ENCODE results near the gene C16orf74.

Gene C16orf74

DNA sequence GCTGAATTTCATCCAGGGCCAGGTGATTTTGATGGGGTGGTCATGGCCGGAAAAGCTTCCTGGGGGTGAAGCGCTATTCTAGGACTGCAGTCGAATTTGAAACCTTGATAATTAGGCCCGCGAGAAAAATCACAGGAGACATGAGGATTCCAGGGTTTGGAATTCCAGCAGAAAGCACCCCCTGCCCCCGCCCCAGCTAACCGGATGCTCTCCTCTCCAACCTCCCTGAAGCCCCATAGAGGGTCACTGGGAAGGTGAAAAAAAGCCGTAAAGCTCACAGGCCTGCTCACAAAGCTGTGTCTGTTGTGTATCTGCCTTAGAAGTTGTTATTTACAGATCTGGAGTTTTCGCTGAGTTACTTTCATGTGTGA is 61.0 kb downstream of the C16orf74 start:
- DNase-seq, result no peak

DNA sequence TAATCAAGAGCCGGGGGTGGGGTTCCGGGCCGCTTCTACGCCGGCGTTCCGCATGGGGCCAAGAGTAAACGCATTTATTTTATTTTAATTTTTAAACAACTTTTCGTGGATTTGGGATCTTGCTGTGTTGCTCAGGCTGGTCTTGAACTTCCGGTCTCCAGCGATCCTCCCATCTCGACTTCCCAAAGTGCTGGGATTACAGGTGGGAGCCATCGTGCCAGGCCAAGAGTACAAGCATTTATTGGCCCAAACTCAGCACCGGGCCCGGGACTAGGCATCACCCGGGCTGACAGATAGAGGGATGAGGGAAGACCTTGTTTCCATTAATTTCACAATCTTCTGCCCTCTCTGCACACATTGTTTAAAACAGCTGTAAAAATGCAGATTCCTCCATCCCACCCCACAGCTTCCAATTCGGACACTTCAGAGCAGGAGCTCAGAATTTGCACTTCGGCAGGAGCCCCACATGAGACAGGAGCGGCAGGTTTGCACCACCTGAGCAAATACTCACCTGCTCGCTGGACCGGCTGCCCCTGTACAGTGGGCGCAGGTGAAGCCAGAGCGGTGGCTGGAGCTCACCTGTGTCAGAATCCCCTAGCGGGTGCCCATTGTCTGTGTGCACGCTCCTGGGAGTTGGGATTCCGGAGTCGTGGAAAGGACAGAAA is 61.5 kb downstream of the C16orf74 start:
- DNase-seq, result no peak

DNA sequence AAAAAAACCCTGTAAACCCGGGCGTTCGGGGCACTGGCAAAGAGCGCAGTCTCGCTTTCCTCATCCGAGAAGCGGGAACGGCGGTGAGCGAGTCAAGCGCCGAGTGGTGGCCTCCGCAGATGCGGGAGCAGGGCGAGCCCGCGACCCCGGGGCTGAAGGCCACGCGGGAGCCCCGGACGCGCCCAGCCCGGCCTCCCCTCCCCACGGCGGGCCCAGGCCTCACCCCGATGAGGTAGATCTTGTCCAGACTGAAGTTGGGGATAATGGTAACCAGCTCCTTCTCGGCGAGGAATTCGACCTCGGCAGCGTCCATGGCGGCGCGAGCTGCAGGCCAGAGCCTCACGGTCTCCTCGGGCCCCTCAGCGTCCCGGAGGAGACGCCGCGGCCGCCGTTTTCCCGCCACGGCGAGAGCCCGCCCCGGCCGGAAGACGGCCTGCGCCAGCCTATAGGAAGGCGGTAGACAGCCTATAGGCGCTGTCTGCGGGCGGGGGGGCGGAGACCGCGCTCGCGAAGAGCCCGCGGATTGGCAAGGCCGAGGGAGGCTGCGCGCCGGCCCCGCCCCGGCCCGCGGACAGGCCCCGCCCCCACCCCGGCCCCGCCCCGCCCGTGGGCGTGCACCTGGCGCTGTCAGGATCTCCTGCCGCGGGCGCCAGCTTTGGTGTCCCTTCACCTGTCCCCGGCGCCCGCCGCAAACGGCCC is 62.2 kb downstream of the C16orf74 start, which contains the start of gene GINS2:
Gene GINS2, minus strand, starts transcription at position 369 of the 699 bp plus-strand sequence. Its CDS starts 56 bp downstream, at position 313.
- peak; percentile 87 to 93 for DNase-seq

DNA sequence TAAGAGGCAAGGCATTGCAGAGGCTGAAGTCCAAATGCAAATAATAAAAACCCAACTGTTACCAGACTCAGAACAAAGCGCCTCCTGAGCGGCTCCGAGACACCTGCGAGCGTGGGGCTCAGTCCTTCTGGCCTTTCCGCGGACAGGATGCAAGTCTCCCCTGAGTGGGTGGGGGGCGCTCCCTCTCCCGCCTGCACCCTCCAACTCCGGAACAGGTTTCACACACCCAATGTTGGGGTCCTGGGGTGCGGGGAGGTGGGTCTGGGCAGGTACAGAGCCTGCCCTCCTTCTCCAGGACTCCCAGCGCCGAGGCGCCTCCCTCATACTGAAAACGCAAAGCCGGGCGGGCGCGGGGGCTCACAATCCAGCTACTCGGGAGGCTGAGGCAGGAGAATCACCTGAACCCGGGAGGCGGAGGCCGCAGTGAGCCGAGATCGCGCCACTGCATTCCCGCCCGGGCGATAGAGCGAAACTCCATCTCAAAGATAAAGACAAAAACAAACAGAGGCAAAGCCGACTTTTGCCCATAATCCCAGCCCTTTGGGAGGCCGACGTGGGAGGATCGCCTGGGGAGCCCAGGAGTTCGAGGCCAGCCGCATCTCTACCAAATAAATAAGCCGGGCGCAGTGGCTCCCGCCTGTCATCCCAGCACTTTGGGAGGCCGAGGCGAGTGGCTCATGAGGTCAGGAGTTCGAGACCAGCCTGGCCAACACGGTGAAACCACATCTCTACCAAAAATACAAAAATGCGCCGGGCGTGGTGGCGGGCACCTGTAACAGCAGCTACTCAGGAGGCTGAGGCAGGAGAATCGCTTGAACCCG is 63.0 kb downstream of the C16orf74 start:
- no peak for DNase-seq

DNA sequence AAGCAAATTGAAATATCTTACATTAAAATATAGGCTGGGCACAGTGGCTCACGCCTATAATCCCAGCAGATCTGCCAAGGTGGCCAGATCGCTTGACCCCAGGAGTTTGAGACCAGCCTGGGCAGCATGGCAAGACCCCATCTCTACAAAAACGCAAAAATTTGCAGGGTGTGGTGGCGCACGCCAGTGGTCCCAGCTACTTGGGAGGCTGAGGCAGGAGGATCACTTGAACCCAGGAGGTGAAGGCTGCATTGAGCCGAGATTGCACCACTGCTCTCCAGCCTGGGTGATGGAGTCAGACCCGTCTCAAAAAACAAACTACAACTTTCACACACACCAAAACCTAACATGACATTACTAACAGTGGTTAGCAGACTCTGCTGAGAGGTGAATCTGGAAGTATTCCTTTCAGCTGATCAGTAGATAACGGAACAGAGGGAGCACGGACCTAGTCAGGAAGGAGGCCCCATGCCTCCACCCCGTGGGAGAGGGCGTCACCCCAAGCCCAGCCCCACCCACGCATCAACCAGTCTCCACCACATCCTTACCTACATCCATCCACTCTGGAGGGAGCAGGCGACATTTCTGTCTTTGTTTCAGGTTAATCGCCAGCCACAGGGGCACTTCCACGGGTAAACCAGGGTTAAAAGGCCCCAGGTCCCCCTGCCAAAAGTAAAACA is 63.8 kb downstream of the C16orf74 start:
- DNase-seq, result no peak

DNA sequence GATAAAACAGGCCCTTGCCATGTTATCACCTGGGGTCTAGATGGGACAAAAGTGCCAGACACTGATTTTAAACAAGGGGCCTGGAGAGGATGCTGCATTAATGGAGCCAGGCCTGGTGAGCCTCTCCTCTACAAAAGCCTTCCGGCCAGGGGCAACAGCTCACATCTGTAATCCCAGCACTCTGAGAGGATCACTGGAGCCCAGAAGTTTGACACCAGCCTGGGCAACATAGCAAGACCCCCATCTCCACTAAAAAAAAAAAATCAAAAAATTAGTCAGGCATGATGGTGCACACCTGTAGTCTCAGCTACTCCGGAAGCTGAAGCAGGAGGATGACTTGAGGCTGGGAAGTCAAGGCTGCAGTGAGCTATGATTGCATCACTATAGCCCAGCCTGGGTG is 65.6 kb downstream of the C16orf74 start:
- no peak for DNase-seq

DNA sequence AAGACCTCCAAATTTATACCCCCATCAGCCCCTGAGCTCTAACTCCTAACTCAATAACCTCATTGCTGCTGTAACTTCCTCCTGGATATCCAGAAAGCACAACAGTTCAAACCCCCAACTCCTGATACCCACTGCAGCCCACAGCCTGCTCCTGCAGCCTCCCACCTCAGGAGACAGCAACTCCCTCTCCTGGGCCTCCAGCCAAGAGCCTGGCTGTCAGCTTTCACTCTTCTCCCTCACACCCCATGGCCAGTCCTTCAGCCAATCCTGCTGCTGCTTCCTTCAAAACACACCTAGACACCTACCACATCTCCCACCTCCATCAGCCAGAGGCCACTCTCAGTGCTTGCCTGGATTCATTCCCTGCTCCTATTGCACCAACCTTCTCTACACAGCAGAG is 67.5 kb downstream of the C16orf74 start:
- no peak for DNase-seq

DNA sequence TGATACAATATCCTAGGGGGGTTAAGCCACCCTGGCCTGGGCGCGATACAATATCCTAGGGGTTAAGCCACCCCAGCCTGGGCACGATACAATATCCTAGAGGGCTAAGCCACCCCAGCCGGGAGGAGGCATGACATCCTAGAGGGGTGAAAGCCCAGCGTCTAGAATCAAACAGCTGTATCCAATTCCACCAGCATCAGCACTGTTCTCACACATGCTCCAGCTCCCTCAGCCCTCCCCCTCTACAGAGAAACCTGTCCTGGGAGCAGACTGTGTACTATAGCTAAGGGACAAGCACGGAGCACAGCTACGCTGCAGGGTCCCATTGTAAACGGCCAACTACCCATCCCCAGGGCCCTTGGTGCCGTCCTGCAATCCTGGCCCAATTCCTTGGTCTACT is 68.4 kb downstream of the C16orf74 start:
- no peak for DNase-seq

DNA sequence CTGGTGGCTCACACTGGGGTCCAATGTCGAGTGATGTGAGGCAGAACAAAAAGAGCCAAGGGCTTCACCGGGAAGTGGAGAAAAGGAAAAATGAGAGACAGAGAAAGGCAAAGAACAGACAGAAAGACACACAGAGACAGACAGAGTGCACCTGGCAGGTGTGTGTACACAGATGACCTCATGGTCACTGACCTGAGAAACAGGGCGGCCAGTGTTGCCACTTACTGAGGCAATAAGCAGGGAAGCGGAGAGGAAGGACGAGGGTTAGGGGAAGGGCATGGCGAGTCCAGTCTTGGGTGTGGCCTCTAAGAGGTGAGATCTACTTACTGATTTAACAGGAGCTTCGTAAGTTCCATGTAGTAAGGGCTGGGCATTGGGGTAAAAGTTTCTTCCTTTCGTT is 69.6 kb downstream of the C16orf74 start:
- no peak for DNase-seq

DNA sequence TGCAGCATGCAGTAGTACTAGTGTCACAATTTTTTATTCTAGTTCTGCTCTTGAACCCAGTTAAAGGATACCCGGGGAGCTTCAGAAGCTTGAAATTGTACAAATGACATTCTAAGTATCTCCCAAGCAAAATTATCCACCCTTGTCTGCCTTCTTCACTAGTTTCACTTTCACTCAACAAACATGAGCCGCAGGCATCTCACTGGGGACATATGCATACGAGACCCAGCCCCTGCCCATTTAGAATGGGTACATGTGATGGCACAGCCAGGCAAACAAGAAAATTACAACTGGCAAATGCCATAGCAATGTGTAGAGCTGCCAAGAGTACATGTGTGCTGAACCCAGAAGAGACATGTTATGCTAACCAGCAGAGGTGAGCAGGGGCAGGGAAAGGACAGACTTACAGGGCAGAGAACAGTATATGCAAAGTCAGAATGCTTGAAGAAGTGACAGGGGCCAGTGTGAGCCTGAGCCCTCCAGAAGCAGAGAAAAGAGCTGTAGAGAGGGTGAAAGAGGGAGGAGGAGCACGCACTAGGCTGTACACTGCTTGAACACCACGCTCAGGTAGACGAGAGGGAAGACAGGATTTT is 70.4 kb downstream of the C16orf74 start:
- DNase-seq, result no peak

DNA sequence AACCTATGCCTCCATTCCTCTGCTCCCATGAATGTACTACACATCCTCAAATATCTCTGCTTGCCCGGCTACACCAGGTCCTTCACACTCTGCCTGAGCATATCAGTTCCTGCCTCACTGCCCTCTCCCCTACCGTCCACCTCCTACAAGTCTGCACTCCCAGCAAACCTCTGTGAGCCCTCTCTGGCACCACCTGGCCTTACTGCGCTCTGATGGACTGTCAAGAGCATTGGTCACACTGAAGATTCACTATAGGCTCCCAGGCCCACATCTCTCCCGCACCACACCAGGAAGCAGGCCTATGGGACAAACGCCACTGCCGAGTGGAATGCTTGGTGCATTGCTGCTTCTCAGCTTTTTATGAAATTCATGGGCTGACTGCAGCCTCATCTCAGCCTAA is 71.0 kb downstream of the C16orf74 start:
- no peak for DNase-seq

DNA sequence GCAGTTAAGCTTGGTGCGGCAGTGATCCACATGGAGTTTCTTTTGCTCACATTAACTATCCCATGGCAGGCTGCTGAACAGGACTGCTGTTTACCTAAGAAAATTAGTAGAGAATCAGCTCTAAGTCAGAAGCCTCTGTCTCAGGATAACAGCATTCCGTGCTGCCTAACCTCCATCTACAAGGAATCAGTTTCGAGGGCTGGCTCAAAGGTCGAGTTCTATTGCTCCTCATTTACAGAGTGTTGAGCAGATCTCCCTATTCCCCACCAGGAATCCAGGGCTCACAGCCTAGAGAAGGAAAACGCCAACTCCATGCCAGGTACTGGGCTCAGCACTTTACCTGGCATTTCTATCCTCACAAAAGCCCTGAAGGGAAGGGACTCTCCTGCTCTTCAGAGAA is 72.1 kb downstream of the C16orf74 start:
- no peak for DNase-seq

DNA sequence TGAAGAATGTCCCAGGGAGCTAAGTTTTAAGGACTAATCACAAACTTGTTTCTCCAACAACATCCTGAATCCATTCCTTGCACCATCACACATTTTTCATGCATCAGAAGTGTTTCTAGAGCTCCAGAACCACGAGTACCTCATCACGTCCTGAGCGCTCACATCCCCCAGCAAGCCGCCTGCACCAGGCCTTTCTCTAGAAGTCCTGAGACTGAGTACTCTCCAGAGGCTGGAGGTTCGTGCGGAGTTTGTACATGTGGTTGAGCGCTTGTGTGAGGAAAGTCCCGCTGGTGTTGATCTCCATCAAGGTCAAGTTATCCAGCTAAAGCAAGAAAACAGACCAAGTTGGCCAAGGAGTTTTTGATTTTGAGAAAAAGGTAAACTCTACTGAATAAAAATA is 72.9 kb downstream of the C16orf74 start:
- no peak for DNase-seq

DNA sequence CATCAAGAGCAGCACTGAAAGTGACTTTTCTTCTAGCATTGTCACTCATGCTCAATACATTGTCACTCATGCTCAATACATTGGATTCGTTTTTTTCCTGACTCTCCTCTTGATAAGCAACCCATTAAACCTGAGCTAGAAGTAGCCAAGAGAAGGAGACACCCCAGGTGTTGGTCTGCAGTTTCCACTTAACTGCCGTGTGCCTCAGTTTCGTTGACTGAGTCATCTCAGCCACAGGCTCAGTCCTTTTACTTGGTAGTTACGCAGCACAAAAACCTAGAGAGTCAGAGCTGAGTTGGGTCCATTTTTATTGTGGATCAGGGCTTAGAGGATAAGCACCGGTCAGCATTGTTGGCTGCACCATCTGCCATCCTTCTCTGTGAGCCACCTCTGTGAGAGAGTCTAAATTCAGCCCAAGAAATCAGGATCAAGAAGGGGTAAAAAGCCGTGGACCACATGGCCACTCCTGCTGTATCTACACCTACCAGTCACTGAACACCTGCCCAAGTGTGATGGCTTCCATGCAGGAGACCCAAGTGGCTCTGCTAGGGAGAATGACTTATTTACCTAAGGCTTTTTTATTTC is 73.4 kb downstream of the C16orf74 start:
- peak; percentile 16 to 69 for DNase-seq

DNA sequence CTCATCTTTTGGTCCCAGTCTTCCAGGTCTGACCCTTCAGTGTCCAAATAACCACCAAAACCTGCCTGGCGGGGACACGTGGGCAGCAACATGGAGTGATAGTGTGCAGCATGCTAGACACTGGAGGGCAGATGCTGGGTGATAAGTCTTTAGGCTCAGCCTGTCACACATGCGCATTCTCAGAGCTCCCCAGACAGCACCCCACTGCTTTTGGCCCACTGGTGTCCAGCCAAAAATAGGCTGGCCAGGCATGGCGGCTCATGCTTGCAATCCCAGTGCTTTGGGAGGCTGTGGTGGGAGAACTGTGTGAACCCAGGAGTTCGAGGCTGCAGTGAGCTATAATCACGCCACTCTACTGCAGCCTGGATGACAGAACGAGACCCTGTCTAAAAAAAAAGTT is 74.4 kb downstream of the C16orf74 start:
- DNase-seq, result no peak

DNA sequence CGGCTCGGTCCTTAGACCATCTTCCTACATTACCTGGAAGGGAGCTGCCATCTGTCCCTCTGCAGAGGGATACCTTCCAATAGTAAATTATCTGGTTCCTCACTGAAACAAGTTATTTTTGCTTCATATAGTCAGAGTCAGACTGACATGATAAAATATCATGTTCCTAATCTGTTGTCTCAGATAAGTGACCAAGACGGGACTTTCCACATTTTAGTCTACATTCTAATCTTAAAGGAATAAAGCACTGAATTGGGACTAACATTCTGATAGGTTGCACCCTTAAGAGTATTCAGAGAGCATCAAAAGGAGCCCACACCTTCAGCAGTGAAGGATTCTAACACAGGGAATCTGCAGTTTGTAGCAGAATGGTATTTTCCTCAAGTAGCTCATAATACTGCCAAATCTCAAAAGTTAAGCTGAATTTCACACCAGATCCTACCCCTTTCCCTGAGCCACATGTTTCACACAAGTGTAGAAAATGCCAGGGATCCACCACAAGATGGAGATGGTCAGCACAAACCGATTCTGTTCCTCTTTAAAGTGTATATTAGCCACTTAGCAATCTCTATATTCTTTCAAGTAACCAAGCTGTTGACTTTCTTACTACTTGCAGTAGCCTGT is 75.5 kb downstream of the C16orf74 start:
- peak in 1 of 2 experiments; percentile 72 for DNase-seq

DNA sequence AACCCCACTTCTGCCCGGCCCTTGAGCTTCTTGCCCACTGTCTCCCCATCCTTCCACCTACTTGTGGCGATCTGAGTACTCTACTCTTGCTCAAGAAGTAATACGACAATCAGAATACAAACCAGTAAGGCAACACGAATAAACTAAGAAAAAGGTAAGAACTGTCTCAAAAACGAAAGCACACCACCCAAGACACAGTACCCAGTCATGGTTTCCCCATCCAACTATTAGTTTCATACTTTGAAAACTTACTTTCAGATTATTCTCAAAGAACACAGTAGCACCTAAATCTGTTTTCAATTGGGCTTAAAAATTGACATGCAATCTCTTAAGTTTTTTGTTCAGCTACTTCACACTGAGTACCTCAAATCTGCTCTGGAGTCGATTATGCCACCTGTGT is 76.1 kb downstream of the C16orf74 start:
- DNase-seq, result no peak

DNA sequence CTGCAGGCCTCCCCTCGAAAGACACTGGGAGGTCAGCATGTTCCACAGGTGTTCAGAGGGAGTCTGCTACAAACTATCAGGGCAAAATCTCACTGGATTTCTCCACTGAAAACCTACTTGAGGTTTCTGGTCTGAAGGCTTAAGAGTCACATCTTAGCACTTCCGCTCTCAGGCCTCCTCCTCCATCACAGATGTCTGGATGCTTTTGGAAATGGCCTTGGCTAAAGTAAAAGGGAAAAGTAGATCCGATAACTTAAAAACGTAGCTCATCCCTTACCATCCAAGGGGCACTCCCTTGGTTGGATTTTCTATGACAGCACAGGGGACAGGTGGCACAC is 76.5 kb downstream of the C16orf74 start:
- no peak for DNase-seq

DNA sequence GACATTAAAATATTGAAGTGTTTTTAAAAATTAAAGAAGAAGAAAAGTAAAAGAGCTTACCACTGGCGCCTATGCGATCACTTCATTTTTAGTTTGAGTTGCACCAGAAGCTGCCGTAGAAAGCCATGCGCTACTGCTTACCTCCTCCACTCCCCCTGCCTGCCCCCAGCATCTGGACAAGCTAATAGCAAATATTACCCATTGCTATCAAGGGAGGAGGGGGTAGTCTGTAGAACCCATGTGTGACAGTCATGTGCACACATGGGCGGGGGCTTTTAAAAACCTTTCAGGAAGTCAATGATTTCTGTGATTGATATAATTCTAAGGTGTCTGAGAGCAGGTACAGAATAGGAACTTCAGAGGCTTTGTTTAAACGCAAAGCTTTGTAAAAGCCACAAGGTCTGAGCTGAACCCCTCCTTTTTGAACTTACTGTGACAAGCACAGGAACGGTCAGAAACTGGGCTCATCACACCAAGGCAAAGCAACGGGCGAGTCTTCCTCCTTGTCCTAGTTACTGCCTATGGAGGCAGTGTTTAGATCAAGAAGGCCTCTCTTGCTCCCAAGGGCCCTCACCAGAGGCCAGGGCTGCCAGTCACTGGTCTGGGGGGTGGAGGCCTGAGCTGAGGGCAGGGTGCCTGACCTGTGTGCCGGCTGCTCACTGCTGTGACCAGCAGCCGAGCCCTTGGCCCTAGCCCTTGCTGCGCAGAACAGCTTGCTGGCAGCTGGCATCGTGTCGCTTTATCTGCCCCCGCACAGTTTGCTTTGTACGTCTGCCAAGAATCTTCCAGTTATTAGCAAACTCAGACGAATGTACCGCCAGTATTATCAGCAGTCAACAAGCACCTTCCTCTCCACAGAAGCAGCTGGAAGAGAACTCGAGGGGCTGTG is 77.1 kb downstream of the C16orf74 start:
- peak; percentile 81 to 91 for DNase-seq

DNA sequence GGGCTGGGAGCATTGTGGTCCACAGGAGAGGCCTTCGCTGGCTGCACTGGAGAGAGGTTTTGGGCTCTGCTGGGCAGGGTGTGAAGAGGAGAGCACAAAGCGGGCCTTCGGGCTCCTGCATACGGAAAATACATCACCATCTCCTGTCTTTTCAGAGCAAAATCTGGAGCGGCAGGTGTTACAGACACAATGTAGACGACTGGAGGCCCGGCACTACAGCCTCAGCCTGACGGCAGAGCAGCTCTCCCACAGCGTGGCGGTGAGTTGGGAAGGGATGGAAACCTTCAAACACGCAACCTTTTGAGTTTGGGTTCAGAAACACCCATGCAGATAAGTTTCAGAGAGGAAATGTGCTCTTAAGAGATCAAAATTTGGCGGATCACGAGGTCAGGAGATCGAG is 80.1 kb downstream of the C16orf74 start:
- DNase-seq, result no peak
